ENCODE measurements around the gene STMND1. TPM values are rescaled to one million over a fixed set of nuclear protein-coding genes. Genes with fewer than 3 reads are reported as not detected.

The STMND1 gene
- total RNA-seq, 2 donors from 2014 or later = 0.43 TPM; not detected in 1

- DNase-seq (ENCODE audit: low spot score in 2 of 2) (no peak), ATAC-seq (no peak)
- Mint-ChIP-seq H3K36me3 (no peaks in the 10 kb centered on the region), H3K9me3 (peaks cover 4 to 9% of the 10 kb centered on the region in 2 donors), H3K27ac (no peak overlapping the region)
Measured at GRCh38 chr6:17088091-17088611, 13.7 kb upstream of the STMND1 start.

DNA sequence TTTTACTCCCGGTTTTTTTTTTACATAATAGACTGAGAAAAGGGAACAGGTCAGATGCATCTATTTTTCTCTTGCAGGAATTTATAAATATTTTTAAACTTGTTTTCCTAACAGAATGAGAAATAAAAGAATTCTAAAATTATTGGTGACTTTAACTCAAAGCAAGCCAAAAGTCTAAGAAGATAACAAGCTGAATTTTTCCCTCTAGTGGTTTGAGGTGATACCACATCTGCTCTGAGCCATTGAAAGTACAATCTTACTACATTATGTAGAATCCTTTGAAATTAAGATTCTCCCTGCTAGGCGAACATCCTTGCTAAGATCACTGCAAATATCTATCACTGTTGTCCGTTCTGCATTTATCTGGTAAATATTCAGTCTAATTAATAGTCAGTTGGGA, 10.7 kb upstream of the STMND1 start:
- H3K36me3 Mint-ChIP-seq = no peaks in the 10 kb centered on the region
- H3K27ac Mint-ChIP-seq = no peak overlapping the region
- DNase-seq (ENCODE audit: low spot score in 2 of 2) = no peak
- H3K9me3 Mint-ChIP-seq = peaks cover 4 to 9% of the 10 kb centered on the region in 2 donors
- no peak for ATAC-seq

GRCh38 chr6:17093686-17094085, 8.2 kb upstream of the STMND1 start:
- ATAC-seq = no peak
- peaks cover 4 to 9% of the 10 kb centered on the region in 2 donors for H3K9me3 Mint-ChIP-seq
- no peak overlapping the region for H3K27ac Mint-ChIP-seq
- H3K36me3 Mint-ChIP-seq = no peaks in the 10 kb centered on the region
- DNase-seq (ENCODE audit: low spot score in 2 of 2) = no peak

DNA sequence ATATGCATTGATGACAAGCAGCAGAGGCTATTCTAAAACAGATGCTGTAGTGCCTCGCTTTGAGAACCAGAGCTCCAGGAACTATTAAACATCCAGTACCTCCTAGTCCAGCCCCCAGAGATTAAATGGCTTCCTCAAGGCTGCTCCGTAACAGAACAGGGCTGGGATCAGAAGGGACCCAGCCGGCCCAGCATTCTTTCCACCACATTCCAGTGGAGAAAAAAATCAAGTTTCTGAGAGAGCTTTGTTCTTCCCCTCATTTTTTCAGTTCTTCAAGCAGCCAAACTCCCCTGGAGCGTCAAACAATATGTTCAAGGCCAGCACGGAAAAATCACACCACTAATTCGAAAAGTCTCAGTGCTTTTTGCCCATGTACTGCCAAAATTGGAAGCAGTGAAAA, 5.8 kb upstream of the STMND1 start:
- Mint-ChIP-seq H3K27ac (no peak overlapping the region), H3K9me3 (peaks cover 0 to 4% of the 10 kb centered on the region in 2 donors), H3K36me3 (no peaks in the 10 kb centered on the region)
- ATAC-seq = no peak
- no peak for DNase-seq (ENCODE audit: low spot score in 2 of 2)

DNA sequence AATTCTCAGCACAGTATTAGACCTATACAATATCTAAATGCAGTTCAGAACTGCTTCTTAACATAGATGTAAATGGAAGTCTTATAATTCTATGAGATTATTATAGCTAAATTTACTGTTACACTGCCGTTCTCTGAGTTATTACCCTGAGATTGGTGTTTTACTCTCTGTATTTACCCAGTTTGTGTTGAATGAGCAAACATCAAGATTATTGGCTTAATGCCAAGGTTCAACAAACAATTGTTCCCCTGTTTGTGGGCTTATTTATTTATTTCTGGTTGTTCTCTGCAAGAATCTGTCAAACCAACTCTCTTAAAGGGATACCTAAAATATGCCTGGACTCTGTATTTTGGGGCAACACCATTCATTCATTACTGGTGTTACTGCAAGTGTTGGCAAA, 5.2 kb upstream of the STMND1 start:
- peaks cover 1 to 2% of the 10 kb centered on the region in 2 donors for H3K36me3 Mint-ChIP-seq
- H3K9me3 Mint-ChIP-seq = peaks cover 0 to 4% of the 10 kb centered on the region in 2 donors
- no peak overlapping the region for H3K27ac Mint-ChIP-seq
- no peak for DNase-seq (ENCODE audit: low spot score in 2 of 2)
- no peak for ATAC-seq

DNA sequence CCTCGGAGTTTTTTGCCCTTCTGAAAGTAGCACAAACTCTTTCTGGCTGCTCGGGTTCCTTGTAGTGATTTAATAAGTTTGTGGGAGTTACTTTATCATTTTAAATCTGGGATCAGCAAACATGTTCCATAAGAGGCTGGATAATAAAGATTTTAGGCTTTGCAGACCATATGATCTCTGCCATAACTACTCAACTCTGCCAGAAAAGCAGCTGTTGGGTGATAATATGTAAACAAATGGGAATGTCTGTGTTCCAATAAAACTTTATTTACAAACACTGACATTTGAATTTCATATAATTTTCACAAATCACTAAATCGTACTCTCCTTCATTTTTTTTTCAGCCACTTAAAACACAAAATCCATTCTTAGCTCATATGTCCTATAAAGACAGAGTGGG, 3.9 kb upstream of the STMND1 start:
- Mint-ChIP-seq H3K27ac (no peak overlapping the region), H3K36me3 (peaks cover 4 to 5% of the 10 kb centered on the region in 2 donors), H3K9me3 (no peaks in the 10 kb centered on the region)
- DNase-seq (ENCODE audit: low spot score in 2 of 2) = no peak
- ATAC-seq = no peak

- no peaks in the 10 kb centered on the region for H3K9me3 Mint-ChIP-seq
- H3K36me3 Mint-ChIP-seq = peaks cover 4 to 5% of the 10 kb centered on the region in 2 donors
- ATAC-seq = no peak
- H3K27ac Mint-ChIP-seq = no peak overlapping the region
- no peak for DNase-seq (ENCODE audit: low spot score in 2 of 2)
Measured at GRCh38 chr6:17098538-17098937, 3.3 kb upstream of the STMND1 start.

DNA sequence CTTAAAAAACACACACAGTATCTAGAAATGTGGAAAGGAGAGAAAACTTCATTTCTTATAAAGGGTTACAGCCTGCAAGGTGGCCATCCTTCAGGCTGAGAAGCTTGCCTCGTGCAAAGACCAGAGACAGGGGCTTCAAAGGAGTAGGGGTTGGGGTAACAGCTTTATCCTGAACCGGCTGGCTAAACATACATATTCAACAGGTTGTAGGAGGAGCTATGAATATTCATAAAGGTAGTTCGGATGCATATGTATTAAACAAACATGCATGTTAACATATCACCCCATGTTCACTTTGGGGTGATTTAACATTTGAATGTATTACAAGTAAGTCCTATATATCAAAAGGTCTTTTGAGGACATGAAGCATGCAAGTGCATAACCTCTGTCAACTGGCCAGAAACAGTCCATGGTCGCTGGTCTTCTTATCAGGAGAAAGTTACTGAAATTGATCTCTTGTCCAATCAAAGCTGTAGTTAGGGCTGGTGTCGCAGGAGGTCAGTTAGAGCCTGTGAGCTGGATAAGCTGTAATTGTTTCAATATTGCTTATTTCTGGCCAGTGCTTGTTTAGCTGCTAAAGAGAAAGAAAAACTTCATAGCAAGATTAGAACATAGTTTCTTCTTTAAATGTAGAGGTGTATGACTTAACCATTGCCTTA, 2.3 kb upstream of the STMND1 start:
- Mint-ChIP-seq H3K27ac (no peak overlapping the region), H3K36me3 (peaks cover 4 to 5% of the 10 kb centered on the region in 2 donors), H3K9me3 (no peaks in the 10 kb centered on the region)
- DNase-seq (ENCODE audit: low spot score in 2 of 2) (no peak), ATAC-seq (no peak)

DNA sequence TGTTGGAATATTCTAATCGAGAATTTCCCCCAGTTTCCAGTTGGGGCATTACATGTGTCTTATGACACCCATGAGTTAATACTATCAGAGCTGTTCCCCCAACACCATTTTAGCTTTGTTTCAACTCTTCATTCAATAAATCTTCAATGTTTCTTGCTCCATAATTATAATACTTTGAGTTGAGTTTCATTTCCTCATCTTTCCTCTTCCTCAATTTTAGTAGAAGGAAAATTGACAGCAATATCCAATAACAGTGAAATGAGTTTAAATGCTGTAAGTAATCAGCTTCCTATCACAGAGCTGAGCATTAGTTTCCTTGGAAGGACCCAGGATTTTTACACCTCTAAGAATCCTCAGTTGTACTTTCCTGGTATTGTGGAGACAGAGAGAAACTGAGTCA, 1.0 kb upstream of the STMND1 start:
- no peak for DNase-seq (ENCODE audit: low spot score in 2 of 2)
- Mint-ChIP-seq H3K36me3 (peaks cover 4 to 5% of the 10 kb centered on the region in 2 donors), H3K27ac (no peak overlapping the region), H3K9me3 (peaks cover 0 to under 1% of the 10 kb centered on the region in 2 donors)
- no peak for ATAC-seq

DNA sequence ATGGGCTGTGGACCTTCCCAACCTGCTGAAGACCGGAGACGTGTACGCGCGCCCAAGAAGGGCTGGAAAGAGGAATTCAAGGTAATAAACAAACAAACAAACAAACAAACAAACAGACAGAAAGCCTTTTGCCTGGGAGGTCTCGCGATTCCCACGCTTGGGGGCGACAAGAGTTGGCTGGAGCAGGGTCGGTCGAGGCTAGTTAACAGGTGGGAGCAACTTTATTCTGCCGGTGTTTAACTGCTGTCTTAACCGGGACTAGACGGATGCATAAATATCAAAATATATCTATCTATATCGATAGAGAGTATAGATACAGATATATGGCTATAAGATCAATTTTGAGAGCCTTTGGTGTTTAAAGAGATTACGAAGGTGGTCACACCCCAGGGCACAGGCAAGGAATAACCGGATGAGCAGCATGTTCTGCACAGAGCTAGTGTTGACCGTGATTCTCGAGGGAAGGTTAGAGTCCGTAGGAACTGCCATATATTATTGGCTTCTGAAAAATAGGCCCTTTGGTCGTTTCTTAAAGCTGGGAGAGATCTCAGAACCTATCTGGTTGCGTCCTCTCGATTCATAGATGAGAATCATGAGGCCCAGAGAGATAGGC, 514 bp downstream of the STMND1 start:
- H3K36me3 Mint-ChIP-seq = peaks cover 4 to 5% of the 10 kb centered on the region in 2 donors
- DNase-seq (ENCODE audit: low spot score in 2 of 2) (no peak), ATAC-seq (no peak)
- peaks cover 3 to 6% of the 10 kb centered on the region in 2 donors for H3K9me3 Mint-ChIP-seq
- no peak overlapping the region for H3K27ac Mint-ChIP-seq

DNA sequence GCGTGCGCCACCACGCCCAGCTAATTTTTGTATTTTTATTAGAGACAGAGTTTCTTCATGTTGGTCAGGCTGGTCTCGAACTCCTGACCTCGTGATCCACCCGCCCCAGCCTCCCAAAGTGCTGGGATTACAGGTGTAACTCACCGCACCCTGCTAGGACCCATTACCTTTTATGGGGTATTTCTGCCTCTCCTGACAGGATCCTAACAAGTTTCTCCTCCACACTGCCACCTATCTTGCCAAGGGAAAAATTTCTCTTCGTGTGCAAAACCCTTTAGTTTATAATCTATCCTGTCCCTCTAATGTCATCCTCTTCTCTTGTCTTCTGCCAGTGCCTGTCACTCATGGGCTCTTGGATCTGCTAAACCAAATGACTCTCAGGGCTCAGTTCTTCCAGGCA, 1.9 kb downstream of the STMND1 start:
- peaks cover 3 to 6% of the 10 kb centered on the region in 2 donors for H3K9me3 Mint-ChIP-seq
- no peak for DNase-seq (ENCODE audit: low spot score in 2 of 2)
- H3K27ac Mint-ChIP-seq = no peak overlapping the region
- H3K36me3 Mint-ChIP-seq = peaks cover 4 to 5% of the 10 kb centered on the region in 2 donors
- ATAC-seq = no peak

DNA sequence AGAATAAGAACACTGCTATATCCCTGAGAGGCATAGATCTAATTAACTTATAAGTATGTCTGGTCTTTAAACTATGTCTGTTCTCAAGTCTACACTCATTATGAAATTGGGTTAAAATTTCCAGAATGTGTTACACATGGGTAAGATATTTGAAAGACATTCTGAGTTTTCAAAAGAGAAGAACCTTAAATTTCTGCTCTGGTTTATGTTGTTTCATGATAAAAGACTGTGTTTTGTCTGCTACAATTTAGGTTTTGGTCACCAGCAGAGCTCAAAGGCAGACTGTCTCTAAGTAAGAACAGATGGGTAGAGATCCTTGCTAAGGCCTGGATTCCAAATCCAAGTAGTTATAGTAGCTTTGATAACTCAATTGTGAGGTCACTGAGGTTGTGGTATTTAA, 6.0 kb downstream of the STMND1 start:
- H3K27ac Mint-ChIP-seq = no peak overlapping the region
- DNase-seq (ENCODE audit: low spot score in 2 of 2) = no peak

DNA sequence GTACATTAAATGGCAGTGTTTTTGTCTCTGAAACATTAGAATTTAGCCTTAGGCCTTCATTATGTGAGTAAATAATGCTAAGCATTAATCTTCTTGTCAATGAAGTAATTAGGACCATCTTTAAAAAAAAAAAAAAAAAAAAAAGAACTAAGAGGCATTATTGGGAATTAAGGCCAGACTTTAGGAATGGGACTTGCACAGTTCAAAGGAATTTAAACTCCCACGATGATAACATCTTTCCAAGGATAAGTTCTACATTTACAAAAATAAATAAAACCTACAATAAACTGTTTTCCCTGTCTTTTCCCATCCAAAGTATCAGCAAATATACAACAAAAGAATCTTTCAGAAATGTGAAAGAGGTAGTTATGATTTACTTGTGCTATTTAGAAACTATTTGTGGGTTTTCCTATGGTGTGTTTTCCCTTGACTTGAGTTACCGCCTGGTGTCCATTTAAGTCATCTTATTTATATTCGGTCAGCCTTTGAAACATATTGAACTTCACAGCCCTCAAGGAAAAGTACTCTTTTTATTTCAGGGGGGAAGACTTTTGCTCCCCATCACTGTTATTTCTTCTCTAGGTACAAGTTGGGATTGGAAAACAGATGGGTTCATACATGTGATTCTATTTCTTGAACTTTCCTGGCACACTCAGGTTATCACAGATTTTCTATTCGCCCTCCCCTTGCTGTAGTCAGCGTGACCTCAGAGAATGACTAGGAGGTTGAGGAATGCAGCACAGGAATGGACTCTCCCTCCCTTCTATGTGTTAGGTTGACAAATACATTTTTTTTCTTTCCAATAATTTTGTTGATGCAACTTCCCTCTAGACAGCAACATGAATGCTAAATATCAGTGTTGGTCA, 13.6 kb downstream of the STMND1 start:
- ATAC-seq = no peak
- no peak for DNase-seq (ENCODE audit: low spot score in 2 of 2)
- no peaks in the 10 kb centered on the region for H3K9me3 Mint-ChIP-seq

More for the DNA sequence above, 6.0 kb downstream of the STMND1 start:
- peaks cover 6 to 7% of the 10 kb centered on the region in 2 donors for H3K9me3 Mint-ChIP-seq
- H3K36me3 Mint-ChIP-seq = no peaks in the 10 kb centered on the region
- no peak for ATAC-seq

DNA sequence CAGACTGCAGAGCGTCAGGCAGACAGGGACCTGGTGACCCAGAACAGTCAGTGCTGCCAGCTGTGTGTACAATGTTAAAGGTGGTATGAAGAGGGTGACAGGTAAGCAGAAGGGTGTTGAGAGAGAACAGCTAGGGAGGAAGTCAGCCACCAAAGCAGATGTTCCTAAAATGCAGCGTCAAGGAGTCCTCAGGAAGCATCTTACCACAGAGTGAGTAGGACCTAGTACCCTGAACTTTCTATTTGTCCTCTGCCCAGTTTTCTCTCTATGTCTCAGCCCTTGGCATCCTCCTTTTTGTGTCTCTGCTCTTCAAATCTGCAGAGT, 14.2 kb downstream of the STMND1 start:
- no peak for ATAC-seq
- DNase-seq (ENCODE audit: low spot score in 2 of 2) = no peak
- H3K9me3 Mint-ChIP-seq = no peaks in the 10 kb centered on the region
- no peaks in the 10 kb centered on the region for H3K36me3 Mint-ChIP-seq
- no peak overlapping the region for H3K27ac Mint-ChIP-seq

More for the DNA sequence above, 13.6 kb downstream of the STMND1 start:
- Mint-ChIP-seq H3K27ac (no peak overlapping the region), H3K36me3 (no peaks in the 10 kb centered on the region)

DNA sequence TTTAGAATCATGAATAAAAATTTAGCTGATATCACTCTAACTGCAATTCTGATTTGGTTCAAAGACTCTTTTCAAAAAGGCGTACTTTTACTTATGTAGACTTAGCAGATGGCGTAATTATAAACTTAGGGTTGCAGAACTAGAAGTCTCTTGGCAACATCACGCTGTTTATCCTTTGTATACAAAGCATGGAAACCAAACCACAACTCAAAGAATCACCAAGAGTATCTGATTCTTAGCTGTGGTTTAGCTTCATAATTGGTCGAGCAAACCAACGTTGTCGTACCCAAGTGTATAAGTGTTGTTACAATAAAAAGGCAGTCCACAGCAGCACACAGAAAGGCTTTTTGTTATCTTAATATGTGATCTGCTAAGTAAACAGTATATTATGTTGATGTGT, 18.2 kb downstream of the STMND1 start:
- DNase-seq (ENCODE audit: low spot score in 2 of 2) = no peak
- Mint-ChIP-seq H3K36me3 (no peaks in the 10 kb centered on the region), H3K9me3 (no peaks in the 10 kb centered on the region), H3K27ac (no peak overlapping the region)
- no peak for ATAC-seq

DNA sequence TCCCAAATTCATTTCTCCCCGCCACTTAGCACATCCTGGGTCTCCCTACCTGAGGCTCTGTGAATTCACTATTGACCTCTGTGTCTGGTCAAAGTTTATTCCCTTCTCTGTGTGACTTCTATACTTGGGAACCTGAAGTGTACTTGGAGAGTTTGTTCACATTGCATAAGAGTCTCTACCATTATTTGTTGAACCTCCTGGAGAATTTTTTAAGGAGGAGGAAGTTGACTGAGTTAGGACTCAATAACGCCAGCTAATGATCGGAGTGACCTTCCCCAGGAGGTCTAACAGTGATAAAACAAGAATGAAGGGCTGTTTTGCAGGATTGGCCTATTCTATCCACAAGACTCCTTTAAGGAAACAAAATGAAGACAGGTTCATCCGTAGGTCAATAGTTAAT, 23.6 kb downstream of the STMND1 start:
- Mint-ChIP-seq H3K36me3 (no peaks in the 10 kb centered on the region), H3K27ac (no peak overlapping the region), H3K9me3 (no peaks in the 10 kb centered on the region)
- no peak for ATAC-seq
- no peak for DNase-seq (ENCODE audit: low spot score in 2 of 2)

- DNase-seq (ENCODE audit: low spot score in 2 of 2) = no peak
- H3K36me3 Mint-ChIP-seq = peaks cover 11 to 13% of the 10 kb centered on the region in 2 donors
- H3K27ac Mint-ChIP-seq = no peak overlapping the region
Measured at GRCh38 chr6:17130786-17131185, 28.9 kb downstream of the STMND1 start.

More at GRCh38 chr6:17130786-17131185, 28.9 kb downstream of the STMND1 start:
- ATAC-seq = no peak
- peaks cover 14 to 22% of the 10 kb centered on the region in 2 donors for H3K9me3 Mint-ChIP-seq
